ENCODE data around the gene ITGA8.
"Not testable (repeated sequence)": the region's sequence is repeated elsewhere in the genome, so short reads cannot be mapped to it uniquely, and the experiment has no call there.

The ITGA8 gene

DNA sequence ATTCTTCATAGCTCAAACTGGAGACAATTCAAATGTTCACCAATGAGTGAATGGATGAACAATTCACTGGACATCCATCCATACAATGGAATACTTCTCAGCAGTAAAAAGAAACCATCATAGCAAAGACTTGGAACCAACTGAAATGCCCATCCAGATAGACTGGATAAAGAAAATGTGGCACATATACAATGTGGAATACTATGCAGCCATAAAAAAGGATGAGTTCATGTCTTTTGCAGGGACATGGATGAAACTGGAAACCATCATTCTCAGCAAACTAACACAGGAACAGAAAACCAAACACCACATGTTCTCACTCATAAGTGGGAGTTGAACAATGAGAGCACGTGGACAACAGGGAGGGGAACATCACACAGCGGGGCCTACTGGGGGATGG, 136.8 kb downstream of the ITGA8 start:
- not testable (repeated sequence) for H3K27me3 ChIP-seq (ENCODE audit: insufficient read depth, low read length); H3K4me3 ChIP-seq (ENCODE audit: low read length); H3K4me1 ChIP-seq (ENCODE audit: insufficient read depth, low read length); H3K9me3 ChIP-seq (ENCODE audit: low read length); H2AFZ ChIP-seq (ENCODE audit: low read depth, low read length); H3K36me3 ChIP-seq (ENCODE audit: insufficient read depth, low read length)

DNA sequence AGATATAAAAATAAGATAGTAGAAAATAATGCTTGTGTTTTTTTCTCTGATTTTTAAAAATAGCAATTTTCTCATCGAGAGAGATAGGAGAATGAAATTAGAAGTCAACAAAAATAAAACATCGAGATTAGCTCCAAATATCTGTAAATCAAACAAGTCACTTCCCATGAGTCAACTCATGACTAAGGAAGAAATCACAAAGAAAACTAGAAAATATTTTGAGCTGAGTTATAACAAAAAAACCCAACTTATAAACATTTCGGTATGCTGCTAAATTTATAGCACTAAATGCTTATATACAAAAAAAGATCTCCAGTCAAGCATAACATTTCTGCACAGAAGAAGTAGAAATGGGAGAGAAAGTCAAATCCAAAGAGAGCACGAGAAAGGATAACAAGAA, 140.1 kb downstream of the ITGA8 start:
- no peak overlapping the region for H3K4me3 ChIP-seq (ENCODE audit: low read length)
- H3K4me1 ChIP-seq (ENCODE audit: insufficient read depth, low read length): no peaks in the 10 kb centered on the region

DNA sequence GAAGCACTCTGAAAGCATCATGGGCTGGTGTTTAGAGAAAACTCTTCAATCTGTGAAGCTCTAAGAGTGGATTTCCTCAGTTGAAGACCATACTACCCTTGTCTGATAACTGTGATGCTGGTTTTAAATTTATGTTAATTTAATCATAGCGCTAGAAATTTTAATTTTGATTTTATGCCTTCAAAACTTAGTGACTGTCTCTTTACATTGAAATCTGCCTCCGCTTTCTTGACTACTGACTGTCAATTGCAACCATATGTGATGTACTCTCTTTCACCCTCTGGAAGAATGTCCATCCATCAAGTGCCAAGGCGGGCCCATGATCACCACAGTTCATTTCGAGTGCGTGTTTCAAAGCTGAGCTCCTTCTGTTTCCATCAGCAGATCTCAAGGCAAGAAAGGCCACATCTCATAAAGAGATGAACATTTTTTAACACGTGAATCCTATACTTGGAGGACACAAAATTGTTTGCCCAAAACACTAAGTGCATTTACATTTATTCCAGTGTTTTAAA, 147.1 kb downstream of the ITGA8 start:
- Histone ChIP-seq H3K27me3 (ENCODE audit: insufficient read depth, low read length) (no peaks in the 10 kb centered on the region), H3K9me3 (ENCODE audit: low read length) (no peaks in the 10 kb centered on the region), H3K4me1 (ENCODE audit: insufficient read depth, low read length) (no peaks in the 10 kb centered on the region), H2AFZ (ENCODE audit: low read depth, low read length) (no peak overlapping the region), H3K36me3 (ENCODE audit: insufficient read depth, low read length) (no peaks in the 10 kb centered on the region), H3K4me3 (ENCODE audit: low read length) (no peak overlapping the region)

More for the DNA sequence above, 140.1 kb downstream of the ITGA8 start:
- Histone ChIP-seq H3K27me3 (ENCODE audit: insufficient read depth, low read length) (no peaks in the 10 kb centered on the region), H3K9me3 (ENCODE audit: low read length) (no peaks in the 10 kb centered on the region), H2AFZ (ENCODE audit: low read depth, low read length) (no peak overlapping the region), H3K36me3 (ENCODE audit: insufficient read depth, low read length) (no peaks in the 10 kb centered on the region)

DNA sequence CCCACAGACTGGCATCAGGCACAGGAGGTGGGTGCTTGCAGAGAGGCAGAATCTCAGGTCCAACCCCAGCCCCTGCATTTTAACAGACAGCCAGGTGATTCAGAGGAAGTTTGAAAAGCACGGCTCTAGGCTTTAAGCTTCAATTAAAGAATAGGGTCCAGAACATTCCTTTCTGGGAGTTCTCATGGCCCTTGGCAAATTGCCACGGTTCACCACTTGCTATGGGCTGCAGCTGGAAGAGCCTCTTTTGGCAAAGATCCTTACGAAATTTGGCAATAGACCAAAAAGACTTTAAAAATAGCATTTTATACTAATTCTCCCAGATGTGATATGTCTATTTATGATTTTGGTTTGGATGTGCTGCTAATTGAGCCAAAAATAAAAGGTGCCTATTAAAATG, 148.1 kb downstream of the ITGA8 start:
- no peak overlapping the region for H3K4me3 ChIP-seq (ENCODE audit: low read length)
- no peaks in the 10 kb centered on the region for H3K36me3 ChIP-seq (ENCODE audit: insufficient read depth, low read length)
- no peaks in the 10 kb centered on the region for H3K9me3 ChIP-seq (ENCODE audit: low read length)

DNA sequence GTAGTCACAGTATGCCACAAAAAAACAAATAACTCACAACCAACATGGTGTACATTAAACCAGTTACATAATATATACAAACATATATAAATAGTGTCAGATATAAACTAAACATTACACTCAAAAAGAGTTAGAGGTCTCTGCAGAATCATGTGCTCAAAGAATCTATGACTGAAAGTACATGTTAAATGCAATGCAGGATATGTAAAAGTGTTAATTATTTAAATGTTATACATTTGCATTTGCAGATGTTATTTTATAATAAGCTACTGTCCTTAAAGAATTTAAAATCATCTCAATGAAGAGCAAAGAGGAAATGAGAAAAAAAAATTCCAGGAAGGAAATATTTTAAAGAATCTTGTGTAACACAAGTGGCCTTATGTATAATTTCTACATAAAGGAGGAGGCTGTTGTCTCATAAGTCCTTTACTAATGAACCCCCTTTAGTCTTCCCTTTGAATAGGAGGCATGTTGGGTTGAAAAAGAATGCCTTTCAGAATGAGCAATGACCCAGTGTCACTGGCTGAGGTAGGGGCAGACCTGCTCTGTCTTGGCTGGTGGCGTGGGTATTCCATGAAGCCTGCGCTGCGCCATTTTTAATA, 148.9 kb downstream of the ITGA8 start:
- Histone ChIP-seq H3K27me3 (ENCODE audit: insufficient read depth, low read length) (no peaks in the 10 kb centered on the region), H3K4me3 (ENCODE audit: low read length) (no peak overlapping the region), H3K36me3 (ENCODE audit: insufficient read depth, low read length) (no peaks in the 10 kb centered on the region), H3K9me3 (ENCODE audit: low read length) (no peaks in the 10 kb centered on the region), H2AFZ (ENCODE audit: low read depth, low read length) (no peak overlapping the region), H3K4me1 (ENCODE audit: insufficient read depth, low read length) (no peaks in the 10 kb centered on the region)

More for the DNA sequence above, 148.1 kb downstream of the ITGA8 start:
- Histone ChIP-seq H3K4me1 (ENCODE audit: insufficient read depth, low read length) (no peaks in the 10 kb centered on the region), H2AFZ (ENCODE audit: low read depth, low read length) (no peak overlapping the region), H3K27me3 (ENCODE audit: insufficient read depth, low read length) (no peaks in the 10 kb centered on the region)

DNA sequence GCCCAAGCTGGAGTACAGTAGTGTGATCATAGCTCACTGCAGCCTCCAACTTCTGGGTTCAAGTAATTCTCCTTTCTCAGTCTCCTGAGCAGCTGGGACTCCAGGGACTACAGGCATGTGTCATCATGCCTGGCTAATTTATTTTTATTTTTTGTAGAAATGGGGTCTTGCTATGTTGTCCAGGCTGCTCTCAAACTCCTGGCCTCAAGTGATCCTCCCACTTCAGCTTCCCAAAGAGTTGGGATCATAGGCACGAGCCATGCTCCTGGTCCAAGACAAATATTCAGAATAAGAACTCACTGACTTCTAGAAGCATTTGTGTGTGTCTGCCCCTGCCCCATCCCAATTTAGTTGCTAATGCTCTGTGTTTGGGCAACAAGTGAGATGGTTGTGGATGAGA, 151.8 kb downstream of the ITGA8 start:
- H3K4me3 ChIP-seq (ENCODE audit: low read length): no peak overlapping the region
- H2AFZ ChIP-seq (ENCODE audit: low read depth, low read length): no peak overlapping the region
- H3K9me3 ChIP-seq (ENCODE audit: low read length): no peaks in the 10 kb centered on the region
- H3K27me3 ChIP-seq (ENCODE audit: insufficient read depth, low read length): no peaks in the 10 kb centered on the region
- H3K36me3 ChIP-seq (ENCODE audit: insufficient read depth, low read length): no peaks in the 10 kb centered on the region
- H3K4me1 ChIP-seq (ENCODE audit: insufficient read depth, low read length): no peaks in the 10 kb centered on the region

DNA sequence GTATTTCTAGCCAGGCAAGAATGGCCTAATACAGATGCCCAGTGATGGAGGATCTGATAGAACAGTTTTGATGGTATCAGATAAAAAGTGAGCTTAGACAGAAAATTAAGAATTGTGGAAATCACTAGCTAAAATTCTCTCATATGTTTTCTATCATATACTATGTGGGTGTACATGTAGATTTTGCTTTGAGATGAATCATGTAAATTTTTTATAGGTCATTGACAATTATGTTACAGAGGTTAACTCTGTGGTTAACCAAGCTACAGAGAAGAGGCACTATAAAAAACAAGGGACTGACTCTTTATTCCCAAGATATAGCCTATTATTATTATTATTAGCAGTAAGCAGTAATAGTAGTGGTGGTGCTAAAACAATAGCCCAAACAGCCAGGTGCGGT, 156.5 kb downstream of the ITGA8 start:
- H3K27me3 ChIP-seq (ENCODE audit: insufficient read depth, low read length): peaks cover 4% of the 10 kb centered on the region
- H3K4me3 ChIP-seq (ENCODE audit: low read length): no peak overlapping the region
- no peaks in the 10 kb centered on the region for H3K4me1 ChIP-seq (ENCODE audit: insufficient read depth, low read length)
- no peaks in the 10 kb centered on the region for H3K9me3 ChIP-seq (ENCODE audit: low read length)
- H2AFZ ChIP-seq (ENCODE audit: low read depth, low read length): no peak overlapping the region
- H3K36me3 ChIP-seq (ENCODE audit: insufficient read depth, low read length): no peaks in the 10 kb centered on the region

DNA sequence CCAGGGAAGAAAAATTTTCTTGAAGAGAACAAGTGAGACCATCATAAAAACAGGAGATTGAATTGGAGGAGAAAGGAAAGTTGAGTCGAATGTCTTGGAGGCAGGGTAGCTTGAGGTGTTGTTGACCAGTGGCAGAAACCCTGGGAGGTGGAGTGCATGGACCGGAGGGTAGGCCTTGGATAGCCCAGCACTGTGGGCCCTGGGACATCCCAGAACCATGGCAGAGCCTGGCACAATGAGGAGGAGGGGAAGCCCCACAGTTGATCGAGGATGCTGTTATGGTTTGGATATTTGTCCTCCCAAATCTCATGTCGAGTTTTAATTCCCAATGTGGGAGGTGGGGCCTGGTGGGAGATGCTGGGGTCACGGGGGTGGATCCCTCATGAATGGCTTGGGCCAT, 157.1 kb downstream of the ITGA8 start:
- Histone ChIP-seq H3K27me3 (ENCODE audit: insufficient read depth, low read length) (peaks cover 4% of the 10 kb centered on the region), H3K9me3 (ENCODE audit: low read length) (no peaks in the 10 kb centered on the region), H3K4me3 (ENCODE audit: low read length) (no peak overlapping the region), H3K36me3 (ENCODE audit: insufficient read depth, low read length) (no peaks in the 10 kb centered on the region), H2AFZ (ENCODE audit: low read depth, low read length) (no peak overlapping the region), H3K4me1 (ENCODE audit: insufficient read depth, low read length) (no peaks in the 10 kb centered on the region)

DNA sequence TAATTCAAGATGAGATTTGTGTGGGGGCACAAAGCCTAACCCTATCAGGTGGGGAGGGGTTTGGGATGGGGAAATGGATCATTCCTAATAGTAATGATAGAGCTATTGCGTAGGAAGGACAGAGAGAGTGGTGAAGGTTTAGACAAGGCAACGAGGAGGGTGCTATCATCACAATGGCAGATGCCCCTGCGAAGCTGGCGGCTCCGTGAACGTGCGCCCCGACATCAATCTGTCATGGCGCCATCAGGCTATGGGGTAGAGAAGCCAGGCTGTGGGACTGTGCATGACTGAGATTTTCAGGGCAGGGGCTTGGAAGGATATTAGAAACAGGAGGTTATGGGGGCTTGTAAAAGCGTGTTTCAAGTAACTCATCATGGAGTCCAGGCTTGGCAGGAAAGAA, 157.6 kb downstream of the ITGA8 start:
- H3K27me3 ChIP-seq (ENCODE audit: insufficient read depth, low read length): peaks cover 4% of the 10 kb centered on the region

DNA sequence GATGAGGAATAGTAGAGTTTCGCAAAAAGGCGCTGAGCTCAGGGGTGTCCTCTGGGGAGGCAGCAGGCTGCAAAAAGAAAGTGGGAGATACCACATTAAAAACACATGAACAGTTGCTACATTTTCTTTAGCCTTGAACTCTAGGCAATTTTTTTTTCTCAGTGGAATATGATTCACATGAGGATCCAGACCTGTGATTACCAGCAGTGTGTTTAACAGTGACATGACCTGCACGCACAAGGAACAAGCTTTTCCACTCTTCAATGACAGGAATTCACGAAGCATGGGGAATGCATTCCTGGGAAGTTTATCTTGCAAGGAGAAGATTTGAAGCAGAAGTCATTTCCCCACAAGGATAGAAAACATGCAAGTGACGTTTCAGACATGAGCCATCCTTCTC, 161.6 kb downstream of the ITGA8 start:
- Histone ChIP-seq H3K36me3 (ENCODE audit: insufficient read depth, low read length) (no peaks in the 10 kb centered on the region), H2AFZ (ENCODE audit: low read depth, low read length) (no peak overlapping the region), H3K4me3 (ENCODE audit: low read length) (no peak overlapping the region), H3K9me3 (ENCODE audit: low read length) (no peaks in the 10 kb centered on the region), H3K27me3 (ENCODE audit: insufficient read depth, low read length) (peaks cover 4% of the 10 kb centered on the region), H3K4me1 (ENCODE audit: insufficient read depth, low read length) (no peaks in the 10 kb centered on the region)

More for the DNA sequence above, 157.6 kb downstream of the ITGA8 start:
- Histone ChIP-seq H2AFZ (ENCODE audit: low read depth, low read length) (no peak overlapping the region), H3K4me1 (ENCODE audit: insufficient read depth, low read length) (no peaks in the 10 kb centered on the region), H3K4me3 (ENCODE audit: low read length) (no peak overlapping the region), H3K36me3 (ENCODE audit: insufficient read depth, low read length) (no peaks in the 10 kb centered on the region), H3K9me3 (ENCODE audit: low read length) (no peaks in the 10 kb centered on the region)

DNA sequence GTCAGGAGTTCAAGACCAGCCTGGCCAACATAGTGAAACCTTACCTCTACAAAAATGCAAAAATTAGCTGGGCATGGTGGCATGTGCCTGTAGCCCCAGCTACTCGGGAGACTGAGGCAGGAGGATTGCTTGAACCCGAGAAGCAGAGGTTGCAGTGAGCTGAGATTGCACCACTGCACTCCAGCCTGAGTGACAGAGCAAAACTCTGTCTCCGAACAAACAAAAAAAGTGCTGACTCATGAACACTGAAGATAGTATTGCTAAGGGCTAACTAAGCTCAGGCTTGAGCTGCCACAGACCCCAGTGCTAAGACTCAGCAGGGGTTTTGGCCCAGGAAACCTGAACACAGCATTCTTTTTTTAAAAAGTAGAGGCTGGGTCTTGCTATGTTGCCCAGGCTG, 162.6 kb downstream of the ITGA8 start:
- not testable (repeated sequence) for H3K4me3 ChIP-seq (ENCODE audit: low read length); H3K27me3 ChIP-seq (ENCODE audit: insufficient read depth, low read length); H3K9me3 ChIP-seq (ENCODE audit: low read length); H3K4me1 ChIP-seq (ENCODE audit: insufficient read depth, low read length); H3K36me3 ChIP-seq (ENCODE audit: insufficient read depth, low read length); H2AFZ ChIP-seq (ENCODE audit: low read depth, low read length)

DNA sequence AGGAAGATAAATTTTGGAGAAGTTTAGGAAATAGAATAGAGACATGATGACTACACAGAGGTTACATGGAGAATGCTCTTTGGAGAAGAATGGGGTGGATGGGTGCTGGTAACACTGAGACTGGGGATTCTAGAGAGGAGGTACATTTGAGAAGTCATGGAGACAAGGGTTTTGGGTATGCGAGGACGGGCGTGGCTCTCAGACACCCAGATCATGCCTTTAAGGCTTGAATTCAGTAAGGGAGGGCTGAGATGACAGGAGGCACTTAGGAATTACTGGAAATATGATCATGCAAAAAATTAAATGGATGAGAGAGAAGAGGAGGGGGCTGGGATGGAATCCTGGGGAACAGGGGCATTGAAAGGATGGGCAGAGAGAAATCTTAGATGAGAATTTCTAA, 168.8 kb downstream of the ITGA8 start:
- Histone ChIP-seq H3K4me3 (ENCODE audit: low read length) (no peak overlapping the region), H3K36me3 (ENCODE audit: insufficient read depth, low read length) (no peaks in the 10 kb centered on the region), H3K9me3 (ENCODE audit: low read length) (no peaks in the 10 kb centered on the region), H2AFZ (ENCODE audit: low read depth, low read length) (no peak overlapping the region), H3K27me3 (ENCODE audit: insufficient read depth, low read length) (no peaks in the 10 kb centered on the region), H3K4me1 (ENCODE audit: insufficient read depth, low read length) (no peaks in the 10 kb centered on the region)

DNA sequence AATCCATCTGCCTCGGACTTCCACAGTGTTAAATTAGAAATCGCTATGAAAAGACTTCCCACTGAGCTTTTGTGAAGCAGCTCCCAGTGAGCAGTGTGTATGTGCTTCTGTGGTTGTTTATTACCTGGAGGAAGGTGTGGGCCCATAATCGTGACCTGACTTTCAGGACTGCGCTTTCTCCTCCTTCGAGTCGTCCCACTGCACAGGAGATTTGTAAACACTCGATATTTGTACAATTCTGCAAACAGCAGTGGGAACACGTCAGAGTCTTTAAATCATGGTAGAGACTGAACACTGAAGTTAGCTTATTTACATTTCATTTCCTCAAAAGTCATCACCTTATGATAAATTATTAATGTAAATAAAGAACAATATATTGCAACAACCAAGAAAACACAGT, 171.4 kb downstream of the ITGA8 start:
- Histone ChIP-seq H2AFZ (ENCODE audit: low read depth, low read length) (no peak overlapping the region), H3K4me1 (ENCODE audit: insufficient read depth, low read length) (no peaks in the 10 kb centered on the region), H3K27me3 (ENCODE audit: insufficient read depth, low read length) (no peaks in the 10 kb centered on the region), H3K9me3 (ENCODE audit: low read length) (no peaks in the 10 kb centered on the region), H3K36me3 (ENCODE audit: insufficient read depth, low read length) (no peaks in the 10 kb centered on the region), H3K4me3 (ENCODE audit: low read length) (no peak overlapping the region)

DNA sequence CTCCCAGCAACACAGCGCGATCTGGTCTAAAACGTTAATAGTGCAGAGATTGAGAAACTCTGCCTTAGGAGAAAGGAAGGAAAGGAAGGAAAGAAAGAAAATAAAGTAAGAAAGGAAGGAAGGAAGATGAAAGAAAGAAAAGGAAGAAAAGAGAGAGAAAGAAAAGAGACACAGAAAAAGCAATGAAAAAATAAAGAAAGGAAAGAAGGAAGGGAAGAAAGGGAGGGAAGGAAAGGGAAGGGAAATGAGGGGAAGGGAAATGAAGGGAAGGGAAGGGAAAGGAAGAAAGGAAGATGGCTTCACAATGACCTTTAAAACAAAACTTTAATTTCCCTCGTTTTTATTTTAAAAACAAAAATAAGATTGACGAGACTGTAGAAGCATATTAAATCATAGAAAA, 173.1 kb downstream of the ITGA8 start:
- Histone ChIP-seq H3K27me3 (ENCODE audit: insufficient read depth, low read length) (no peaks in the 10 kb centered on the region), H3K4me3 (ENCODE audit: low read length) (no peak overlapping the region), H3K4me1 (ENCODE audit: insufficient read depth, low read length) (no peaks in the 10 kb centered on the region), H2AFZ (ENCODE audit: low read depth, low read length) (no peak overlapping the region), H3K36me3 (ENCODE audit: insufficient read depth, low read length) (no peaks in the 10 kb centered on the region), H3K9me3 (ENCODE audit: low read length) (no peaks in the 10 kb centered on the region)

Measured in neuron (in vitro differentiated cells).